SU-DHL-6 (cell line): ENCODE measurements around the gene MCF2L2.

Experiments used
- CTCF ChIP-seq: fragments of 200-600 bp; sonication (generic); IDR thresholded peaks from one replicate; pipeline ENCODE4 v1.5.1; 2017; ENCODE audit warnings: antibody characterized with exemption, mild to moderate bottlenecking, low read length, moderate library complexity; ENCODE audit not compliant: insufficient read depth, poor library complexity, severe bottlenecking
- EZH2phosphoT487 ChIP-seq: fragments of 200-600 bp; sonication (generic), shearing (Covaris generic); conservative IDR thresholded peaks from 2 replicates; pipeline ENCODE4 v1.6.1; 2018; ENCODE audit warnings: mild to moderate bottlenecking, antibody characterized with exemption, low read length, moderate library complexity, mixed read lengths

GRCh38 chr3:183437666-183438564 lies 9.5 kb upstream of the MCF2L2 start:
- TF ChIP-seq CTCF = no peak
- TF ChIP-seq EZH2phosphoT487 = no peak
